Neural progenitor cell (in vitro differentiated cells): ENCODE results near the gene CHST15.

ENCODE experiments used
- EZH2 ChIP-seq: fragments of 200-600 bp; sonication (generic); IDR thresholded peaks from 2 replicates; pipeline ENCODE4 v1.6.1; 2017; ENCODE audit warnings: antibody characterized with exemption, mild to moderate bottlenecking, moderate library complexity
- EZH2phosphoT487 ChIP-seq: fragments of 200-600 bp; sonication (generic); IDR thresholded peaks from 2 replicates; pipeline ENCODE4 v1.6.1; 2017; ENCODE audit warnings: antibody characterized with exemption
- TF ChIP-seq, protein P1 (sequence below): fragments of 200-600 bp; sonication (generic); IDR thresholded peaks from 2 replicates; pipeline ENCODE4 v1.5.1; 2017; ENCODE audit warnings: antibody characterized with exemption, mild to moderate bottlenecking

DNA sequence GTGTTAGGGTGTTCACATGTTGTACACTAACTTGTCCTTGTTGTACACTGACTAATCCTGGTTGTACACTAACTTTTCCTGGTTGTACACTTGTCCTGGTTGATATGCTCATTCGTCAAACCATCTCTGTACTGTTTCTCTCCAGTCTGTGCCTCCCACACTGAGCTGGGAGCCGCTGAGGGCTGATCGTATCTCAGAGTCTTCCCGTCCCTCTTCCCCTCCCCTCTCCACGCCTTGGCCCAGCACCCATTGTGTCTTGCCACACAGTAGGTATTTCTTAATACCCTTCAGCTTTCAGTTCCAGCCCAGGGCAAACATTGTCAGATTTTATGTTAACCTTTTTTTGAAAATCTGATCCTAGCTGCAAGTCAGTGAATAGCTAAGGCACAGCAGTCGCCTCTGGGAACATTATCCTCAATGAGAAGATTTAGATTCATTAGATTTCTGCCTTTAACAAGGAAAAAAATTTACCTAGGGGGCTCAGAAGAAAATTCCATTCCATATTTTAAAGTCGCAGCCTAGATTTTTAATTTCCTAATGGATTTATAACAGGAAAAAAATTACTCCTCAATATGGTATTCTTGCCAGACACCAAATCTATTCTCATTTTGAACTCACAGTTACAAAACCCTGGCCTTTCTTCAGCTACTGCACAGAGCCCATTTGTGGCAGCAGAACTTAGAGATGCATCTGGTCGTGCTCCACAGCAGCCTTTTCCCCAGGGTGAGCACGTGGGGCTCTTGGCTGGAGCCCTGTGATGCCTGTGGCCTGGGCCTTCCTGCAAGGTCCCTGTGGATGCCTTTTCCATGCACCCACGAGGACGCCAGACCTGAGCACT lies 33.0 kb upstream of the CHST15 start:
- TF ChIP-seq, protein P1, sequence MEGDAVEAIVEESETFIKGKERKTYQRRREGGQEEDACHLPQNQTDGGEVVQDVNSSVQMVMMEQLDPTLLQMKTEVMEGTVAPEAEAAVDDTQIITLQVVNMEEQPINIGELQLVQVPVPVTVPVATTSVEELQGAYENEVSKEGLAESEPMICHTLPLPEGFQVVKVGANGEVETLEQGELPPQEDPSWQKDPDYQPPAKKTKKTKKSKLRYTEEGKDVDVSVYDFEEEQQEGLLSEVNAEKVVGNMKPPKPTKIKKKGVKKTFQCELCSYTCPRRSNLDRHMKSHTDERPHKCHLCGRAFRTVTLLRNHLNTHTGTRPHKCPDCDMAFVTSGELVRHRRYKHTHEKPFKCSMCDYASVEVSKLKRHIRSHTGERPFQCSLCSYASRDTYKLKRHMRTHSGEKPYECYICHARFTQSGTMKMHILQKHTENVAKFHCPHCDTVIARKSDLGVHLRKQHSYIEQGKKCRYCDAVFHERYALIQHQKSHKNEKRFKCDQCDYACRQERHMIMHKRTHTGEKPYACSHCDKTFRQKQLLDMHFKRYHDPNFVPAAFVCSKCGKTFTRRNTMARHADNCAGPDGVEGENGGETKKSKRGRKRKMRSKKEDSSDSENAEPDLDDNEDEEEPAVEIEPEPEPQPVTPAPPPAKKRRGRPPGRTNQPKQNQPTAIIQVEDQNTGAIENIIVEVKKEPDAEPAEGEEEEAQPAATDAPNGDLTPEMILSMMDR, result no peak
- TF ChIP-seq EZH2, result no peak
- no peak for TF ChIP-seq EZH2phosphoT487
